ENCODE results near the gene TRAK1.

Gene TRAK1

DNA sequence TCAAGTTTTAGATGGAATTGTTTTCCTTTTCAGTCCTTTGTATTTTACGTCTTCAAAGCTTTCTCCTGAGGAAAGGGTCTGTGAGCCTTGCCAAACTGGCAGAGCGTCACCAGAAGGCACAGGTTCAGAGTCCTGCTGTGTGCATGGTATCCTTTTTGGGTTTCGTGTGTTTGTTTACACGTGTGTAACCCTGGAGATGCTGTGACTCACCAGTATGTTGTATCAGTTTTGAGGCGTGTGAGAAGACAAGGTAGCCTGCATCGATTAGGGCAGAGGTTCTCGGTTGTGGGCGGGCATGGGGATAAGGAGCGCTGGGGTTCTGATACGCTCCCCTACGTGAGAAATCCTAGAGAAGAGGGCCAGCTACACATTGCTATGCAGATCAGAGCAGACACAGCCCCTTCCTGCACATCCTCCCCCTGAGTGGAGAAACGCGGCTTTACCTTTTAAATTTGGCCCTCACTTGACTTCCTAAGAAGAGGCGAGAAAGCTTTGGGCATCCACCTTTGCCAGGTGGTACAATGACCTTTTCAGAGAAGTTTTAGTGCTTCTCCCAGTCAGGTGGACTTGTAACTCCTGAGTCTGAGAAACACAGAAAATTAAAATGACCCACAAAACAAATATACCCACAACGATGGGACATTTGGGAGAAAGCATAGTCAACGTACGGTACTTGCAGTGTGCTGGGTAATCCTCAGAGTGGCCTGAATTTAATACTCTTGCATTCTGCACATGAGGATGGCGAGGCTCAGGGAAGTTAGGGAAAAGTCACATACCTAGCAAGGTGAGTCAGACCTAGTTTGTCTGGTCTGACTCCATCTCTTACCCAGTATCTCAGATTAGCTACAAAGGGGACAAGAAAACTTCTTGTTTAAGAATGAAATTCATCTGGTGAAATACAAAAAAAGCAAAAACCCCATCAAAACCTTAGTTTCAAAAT, 38.1 kb downstream of the TRAK1 start:
- Histone ChIP-seq H3K27ac (ENCODE audit: low read depth, low read length) (no peak overlapping the region), H3K9ac (ENCODE audit: low read length) (no peak overlapping the region), H3K4me3 (ENCODE audit: low read depth in 1 of 2, low read length in 2 of 2) (no peak overlapping the region)

DNA sequence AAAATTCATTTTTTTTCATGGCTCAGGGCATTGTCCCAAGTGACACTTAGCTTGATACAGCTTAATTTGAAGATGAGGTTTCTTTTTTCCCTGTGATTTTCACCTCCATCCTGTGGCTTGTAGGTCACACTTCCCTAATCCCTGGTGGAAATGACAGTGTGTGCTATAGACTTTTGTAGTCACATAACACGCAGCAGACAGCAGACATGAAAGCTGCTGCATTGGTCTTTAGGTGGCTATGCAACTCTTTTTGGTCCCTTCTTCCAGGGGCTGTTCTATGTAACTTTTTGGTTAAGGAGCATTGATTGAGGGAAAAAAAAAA, 38.8 kb downstream of the TRAK1 start:
- Histone ChIP-seq H3K4me1 (ENCODE audit: insufficient read depth, low read length) (peaks cover 5% of the 10 kb centered on the region), H3K27ac (ENCODE audit: low read depth, low read length) (no peak overlapping the region), H3K4me3 (ENCODE audit: low read depth in 1 of 2, low read length in 2 of 2) (no peak overlapping the region), H3K36me3 (ENCODE audit: insufficient read depth, low read length) (peaks cover 9% of the 10 kb centered on the region), H3K9me3 (ENCODE audit: low read length) (no peaks in the 10 kb centered on the region), H3K9ac (ENCODE audit: low read length) (no peak overlapping the region), H3K27me3 (ENCODE audit: control insufficient read depth in 1 of 2, insufficient read depth in 2 of 2, low read length in 2 of 2) (no peaks in the 10 kb centered on the region)

More for the DNA sequence above, 38.1 kb downstream of the TRAK1 start:
- Histone ChIP-seq H3K36me3 (ENCODE audit: insufficient read depth, low read length) (peaks cover 9% of the 10 kb centered on the region), H3K4me1 (ENCODE audit: insufficient read depth, low read length) (peaks cover 5% of the 10 kb centered on the region), H3K9me3 (ENCODE audit: low read length) (no peaks in the 10 kb centered on the region), H3K27me3 (ENCODE audit: control insufficient read depth in 1 of 2, insufficient read depth in 2 of 2, low read length in 2 of 2) (no peaks in the 10 kb centered on the region)

- H3K27ac ChIP-seq (ENCODE audit: low read depth, low read length) = no peak overlapping the region
- H3K9ac ChIP-seq (ENCODE audit: low read length) = no peak overlapping the region
- H3K4me1 ChIP-seq (ENCODE audit: insufficient read depth, low read length) = peaks cover 5% of the 10 kb centered on the region
- H3K9me3 ChIP-seq (ENCODE audit: low read length) = no peaks in the 10 kb centered on the region
- H3K4me3 ChIP-seq (ENCODE audit: low read depth in 1 of 2, low read length in 2 of 2) = no peak overlapping the region
- H3K36me3 ChIP-seq (ENCODE audit: insufficient read depth, low read length) = peaks cover 4% of the 10 kb centered on the region
- no peaks in the 10 kb centered on the region for H3K27me3 ChIP-seq (ENCODE audit: control insufficient read depth in 1 of 2, insufficient read depth in 2 of 2, low read length in 2 of 2)
These were observed 39.3 kb downstream of the TRAK1 start for GRCh38 chr3:42130329-42131070.

DNA sequence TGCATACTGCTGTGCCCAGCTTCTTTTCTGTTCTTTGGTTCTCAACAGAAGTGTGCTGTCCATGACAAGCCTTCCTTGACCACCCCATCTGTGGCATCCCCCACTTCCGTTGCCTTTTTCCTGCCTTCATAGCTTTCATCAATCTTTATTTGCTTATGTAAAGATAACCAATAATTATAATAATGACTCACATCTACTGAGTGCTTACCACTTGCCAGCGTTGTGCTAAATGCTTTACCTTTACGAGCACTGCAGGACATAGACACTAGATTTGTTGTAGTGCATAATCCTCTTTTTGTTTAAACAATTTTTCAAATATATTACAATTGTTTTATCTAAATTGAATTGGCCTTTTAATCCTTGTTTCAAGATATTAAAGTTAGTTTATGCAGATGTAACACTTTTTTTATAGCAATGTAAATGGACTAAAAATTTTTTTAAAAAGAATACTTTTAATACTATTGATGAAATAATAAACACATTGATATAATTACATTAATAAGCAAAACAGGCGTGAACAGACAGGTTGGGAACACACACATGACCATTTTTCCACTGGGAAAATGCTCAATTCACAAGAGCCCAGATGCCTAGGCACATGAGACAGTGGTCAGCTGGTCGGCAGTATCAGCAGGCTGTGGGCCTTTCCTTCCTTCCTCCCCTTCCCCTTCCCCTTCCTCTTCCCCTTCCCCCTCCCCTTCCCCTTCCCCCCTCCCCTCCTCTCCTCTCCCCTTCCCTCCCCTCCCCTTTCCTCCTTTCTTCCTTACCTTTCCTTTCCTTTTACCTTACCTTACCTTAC, 42.5 kb downstream of the TRAK1 start:
- H3K36me3 ChIP-seq (ENCODE audit: insufficient read depth, low read length) = no peaks in the 10 kb centered on the region
- no peak overlapping the region for H3K9ac ChIP-seq (ENCODE audit: low read length)
- H3K27me3 ChIP-seq (ENCODE audit: control insufficient read depth in 1 of 2, insufficient read depth in 2 of 2, low read length in 2 of 2) = no peaks in the 10 kb centered on the region
- H3K9me3 ChIP-seq (ENCODE audit: low read length) = no peaks in the 10 kb centered on the region
- no peaks in the 10 kb centered on the region for H3K4me1 ChIP-seq (ENCODE audit: insufficient read depth, low read length)
- H3K27ac ChIP-seq (ENCODE audit: low read depth, low read length) = no peak overlapping the region
- H3K4me3 ChIP-seq (ENCODE audit: low read depth in 1 of 2, low read length in 2 of 2) = no peak overlapping the region

DNA sequence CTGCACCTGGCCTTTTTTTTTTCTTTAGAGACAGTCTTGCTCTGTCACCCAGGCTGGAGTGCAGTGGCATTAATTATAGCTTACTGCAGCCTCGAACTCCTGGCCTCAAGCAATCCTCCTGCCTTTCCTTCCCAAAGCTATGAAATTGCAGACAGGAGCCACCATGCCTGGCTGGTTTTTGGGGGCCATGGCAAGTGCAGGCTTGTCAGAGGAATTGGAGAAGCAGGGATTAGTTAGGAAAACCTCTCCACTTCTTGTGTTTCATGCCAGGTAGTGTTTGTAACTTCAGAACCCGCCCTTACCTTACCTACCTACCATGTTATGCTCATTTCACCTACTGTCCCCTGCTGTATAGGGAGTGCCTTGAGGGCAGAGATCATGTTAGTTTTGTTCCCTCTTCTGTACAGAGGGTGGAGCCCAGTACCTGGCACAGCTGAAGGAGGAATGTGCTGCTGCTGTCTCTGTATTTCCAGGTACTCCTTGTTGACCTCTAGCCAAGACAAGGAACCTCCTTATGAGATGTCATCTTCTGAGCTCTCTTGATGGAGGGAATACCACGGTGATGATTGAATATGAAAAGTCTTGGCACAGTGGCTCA, 43.8 kb downstream of the TRAK1 start:
- Histone ChIP-seq H3K27ac (ENCODE audit: low read depth, low read length) (no peak overlapping the region), H3K4me3 (ENCODE audit: low read depth in 1 of 2, low read length in 2 of 2) (no peak overlapping the region), H3K27me3 (ENCODE audit: control insufficient read depth in 1 of 2, insufficient read depth in 2 of 2, low read length in 2 of 2) (no peaks in the 10 kb centered on the region), H3K9ac (ENCODE audit: low read length) (no peak overlapping the region), H3K36me3 (ENCODE audit: insufficient read depth, low read length) (no peaks in the 10 kb centered on the region), H3K9me3 (ENCODE audit: low read length) (no peaks in the 10 kb centered on the region), H3K4me1 (ENCODE audit: insufficient read depth, low read length) (no peaks in the 10 kb centered on the region)

- H3K4me3 ChIP-seq (ENCODE audit: low read depth in 1 of 2, low read length in 2 of 2) = no peak overlapping the region
- no peaks in the 10 kb centered on the region for H3K4me1 ChIP-seq (ENCODE audit: insufficient read depth, low read length)
- no peaks in the 10 kb centered on the region for H3K27me3 ChIP-seq (ENCODE audit: control insufficient read depth in 1 of 2, insufficient read depth in 2 of 2, low read length in 2 of 2)
- H3K9ac ChIP-seq (ENCODE audit: low read length) = no peak overlapping the region
- no peaks in the 10 kb centered on the region for H3K36me3 ChIP-seq (ENCODE audit: insufficient read depth, low read length)
- no peak overlapping the region for H3K27ac ChIP-seq (ENCODE audit: low read depth, low read length)
- no peaks in the 10 kb centered on the region for H3K9me3 ChIP-seq (ENCODE audit: low read length)
These were observed 48.7 kb downstream of the TRAK1 start for GRCh38 chr3:42139621-42140453.

DNA sequence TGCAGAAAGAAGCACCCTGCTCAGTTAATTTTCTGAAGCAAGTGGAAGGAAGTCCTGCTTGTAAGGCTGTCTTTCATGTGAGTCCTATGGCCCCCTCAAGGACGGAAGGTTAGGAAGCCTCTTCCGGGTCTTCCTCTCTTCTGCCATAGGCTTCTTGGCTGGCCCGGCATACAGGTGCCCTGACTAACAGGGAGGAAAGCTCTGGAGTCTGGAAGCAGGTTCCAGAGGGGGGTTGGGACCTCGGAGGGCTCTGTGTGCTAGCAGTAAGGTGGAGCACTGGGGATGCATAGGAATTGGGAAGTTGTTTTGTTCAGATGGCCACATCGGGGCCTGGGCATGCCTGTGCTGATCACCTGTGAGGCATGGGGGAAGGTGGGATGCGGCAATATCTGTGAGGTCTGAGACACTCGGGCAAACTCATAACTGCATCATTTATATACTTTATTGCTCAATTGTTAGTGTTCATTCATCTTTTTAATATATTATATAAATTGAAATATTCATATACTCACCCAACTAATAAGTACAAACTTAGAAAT, 49.6 kb downstream of the TRAK1 start:
- no peaks in the 10 kb centered on the region for H3K4me1 ChIP-seq (ENCODE audit: insufficient read depth, low read length)
- no peak overlapping the region for H3K9ac ChIP-seq (ENCODE audit: low read length)
- H3K27ac ChIP-seq (ENCODE audit: low read depth, low read length) = no peak overlapping the region
- no peaks in the 10 kb centered on the region for H3K36me3 ChIP-seq (ENCODE audit: insufficient read depth, low read length)
- H3K27me3 ChIP-seq (ENCODE audit: control insufficient read depth in 1 of 2, insufficient read depth in 2 of 2, low read length in 2 of 2) = no peaks in the 10 kb centered on the region
- no peak overlapping the region for H3K4me3 ChIP-seq (ENCODE audit: low read depth in 1 of 2, low read length in 2 of 2)
- no peaks in the 10 kb centered on the region for H3K9me3 ChIP-seq (ENCODE audit: low read length)

DNA sequence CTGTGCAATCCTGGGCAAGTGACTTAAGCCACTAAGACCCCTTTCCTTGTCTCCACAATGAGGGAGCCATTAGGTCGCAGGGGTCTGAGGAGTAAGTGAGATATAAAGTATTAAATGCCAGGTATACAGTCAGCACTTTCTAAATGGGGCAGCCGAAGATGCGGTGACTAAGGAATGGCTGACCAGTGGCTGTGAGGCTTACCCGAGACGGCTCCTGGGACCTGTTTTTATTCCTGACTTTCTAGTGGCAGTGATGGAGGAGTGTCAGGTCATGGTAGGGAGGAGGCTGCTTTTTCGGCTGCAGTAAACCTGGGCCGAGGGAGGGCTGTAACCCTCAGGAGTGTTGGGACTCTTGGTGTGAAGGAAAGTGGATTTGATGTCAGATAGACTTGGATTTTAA, 52.3 kb downstream of the TRAK1 start:
- Histone ChIP-seq H3K9me3 (ENCODE audit: low read length) (no peaks in the 10 kb centered on the region), H3K36me3 (ENCODE audit: insufficient read depth, low read length) (no peaks in the 10 kb centered on the region), H3K27me3 (ENCODE audit: control insufficient read depth in 1 of 2, insufficient read depth in 2 of 2, low read length in 2 of 2) (no peaks in the 10 kb centered on the region), H3K4me1 (ENCODE audit: insufficient read depth, low read length) (no peaks in the 10 kb centered on the region), H3K9ac (ENCODE audit: low read length) (no peak overlapping the region), H3K27ac (ENCODE audit: low read depth, low read length) (no peak overlapping the region), H3K4me3 (ENCODE audit: low read depth in 1 of 2, low read length in 2 of 2) (no peak overlapping the region)

GRCh38 chr3:42144209-42144608, 53.1 kb downstream of the TRAK1 start:
- H3K27ac ChIP-seq (ENCODE audit: low read depth, low read length) = no peak overlapping the region
- no peak overlapping the region for H3K9ac ChIP-seq (ENCODE audit: low read length)
- H3K9me3 ChIP-seq (ENCODE audit: low read length) = no peaks in the 10 kb centered on the region
- H3K4me1 ChIP-seq (ENCODE audit: insufficient read depth, low read length) = no peaks in the 10 kb centered on the region
- H3K36me3 ChIP-seq (ENCODE audit: insufficient read depth, low read length) = no peaks in the 10 kb centered on the region
- H3K27me3 ChIP-seq (ENCODE audit: control insufficient read depth in 1 of 2, insufficient read depth in 2 of 2, low read length in 2 of 2) = no peaks in the 10 kb centered on the region
- H3K4me3 ChIP-seq (ENCODE audit: low read depth in 1 of 2, low read length in 2 of 2) = no peak overlapping the region

DNA sequence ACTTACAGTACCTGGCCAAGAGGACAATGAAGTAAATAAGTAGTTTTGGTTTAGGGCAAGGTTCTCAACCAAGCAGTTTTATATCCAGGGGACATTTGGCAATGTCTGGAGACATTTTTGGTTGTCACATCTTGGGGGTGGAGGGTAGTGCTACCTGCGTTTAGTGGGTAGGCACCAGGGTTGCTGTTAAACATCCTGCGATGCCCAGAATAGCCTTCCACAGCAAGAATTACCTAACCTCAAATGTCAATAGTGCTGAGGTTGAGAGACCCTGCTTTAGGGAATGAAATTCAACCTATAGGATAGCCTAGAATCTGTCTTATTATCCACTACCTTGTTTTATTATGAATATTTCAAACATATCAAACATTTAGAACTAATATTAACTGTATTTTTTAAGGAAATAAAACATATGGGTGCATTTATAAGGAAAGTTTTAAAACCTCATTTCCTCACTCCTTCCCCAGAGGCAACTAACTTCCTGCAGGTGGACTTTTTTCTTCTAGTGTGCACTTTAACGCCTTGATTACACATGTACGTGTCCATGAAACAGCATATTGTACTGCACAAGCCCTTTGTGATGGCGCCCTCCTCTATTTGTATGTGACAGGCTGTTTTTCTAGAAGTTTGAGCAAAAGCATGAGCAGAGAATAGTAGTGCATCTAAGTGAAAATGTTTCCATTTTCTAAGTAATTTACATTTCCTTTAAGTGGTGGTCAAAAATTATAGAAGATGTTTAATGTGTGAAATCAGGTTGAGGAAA, 57.1 kb downstream of the TRAK1 start:
- Histone ChIP-seq H3K9ac (ENCODE audit: low read length) (no peak overlapping the region), H3K4me1 (ENCODE audit: insufficient read depth, low read length) (peaks cover 9% of the 10 kb centered on the region), H3K27ac (ENCODE audit: low read depth, low read length) (no peak overlapping the region), H3K27me3 (ENCODE audit: control insufficient read depth in 1 of 2, insufficient read depth in 2 of 2, low read length in 2 of 2) (no peaks in the 10 kb centered on the region), H3K4me3 (ENCODE audit: low read depth in 1 of 2, low read length in 2 of 2) (no peak overlapping the region), H3K36me3 (ENCODE audit: insufficient read depth, low read length) (no peaks in the 10 kb centered on the region), H3K9me3 (ENCODE audit: low read length) (no peaks in the 10 kb centered on the region)
